Inferior parietal cortex (tissue), 1 donor: ENCODE data around the gene ACOT8.
A peak's percentile ranks its signal among the peaks of the same experiment; 100 is the strongest.
"Not testable (repeated sequence)": the region's sequence is repeated elsewhere in the genome, so short reads cannot be mapped to it uniquely, and the experiment has no call there.

Source experiments
- DNase-seq: peaks from one replicate; pipeline ENCODE4 v3.0.0-alpha.2; 2016; ENCODE audit errors: extremely low spot score

The ACOT8 gene

GRCh38 chr20:45827030-45827652, 30.1 kb downstream of the ACOT8 start, which contains the start of gene TNNC2:
Gene TNNC2 (minus strand): TSS chr20:45827312. CDS start chr20:45827248, 64 bp downstream.
- DNase-seq, result no peak

- DNase-seq, result no peak
Measured at GRCh38 chr20:45826381-45827019, 30.7 kb downstream of the ACOT8 start.

- no peak for DNase-seq
Measured at GRCh38 chr20:45823949-45824835, 33.0 kb downstream of the ACOT8 start.

DNA sequence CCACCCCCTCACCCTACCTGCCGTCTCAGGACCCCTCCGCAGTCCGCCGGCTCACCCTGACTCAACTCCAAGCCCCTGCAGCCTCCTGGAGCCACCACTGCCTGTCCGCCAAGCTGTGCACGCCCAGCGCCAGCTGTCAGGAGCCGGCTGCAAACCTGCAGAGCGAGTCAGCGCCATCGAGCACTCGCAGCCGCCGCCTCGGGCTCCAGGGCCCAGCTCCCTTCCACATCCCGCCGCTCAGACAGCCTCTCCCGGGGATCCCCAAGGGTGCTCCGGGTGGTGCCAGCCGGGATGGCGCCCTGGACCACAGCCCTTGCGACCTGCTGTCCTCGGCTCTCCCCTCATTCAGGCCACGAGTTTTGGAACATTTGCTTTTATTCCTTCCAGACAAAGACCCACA, 34.3 kb downstream of the ACOT8 start:
- DNase-seq, result no peak

GRCh38 chr20:45821947-45822346, 35.2 kb downstream of the ACOT8 start:
- DNase-seq, result no peak

DNA sequence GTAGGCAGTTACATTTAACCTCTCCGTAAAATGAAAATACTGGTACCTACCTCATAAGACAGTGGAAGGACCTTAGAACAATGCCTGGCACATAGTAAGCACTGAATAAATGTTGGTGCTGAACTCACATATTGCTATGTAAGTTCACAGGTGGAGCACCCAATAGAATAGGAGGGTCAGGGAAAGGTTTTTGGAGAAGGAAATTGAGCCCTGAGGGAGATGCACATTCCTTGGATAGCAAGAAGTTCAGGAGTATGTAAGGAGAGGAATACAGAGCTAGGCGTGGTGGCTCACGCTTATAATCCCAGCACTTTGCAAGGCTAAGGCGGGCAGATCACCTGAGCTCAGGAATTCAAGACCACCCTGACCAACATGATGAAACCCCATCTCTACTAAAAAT, 37.7 kb downstream of the ACOT8 start:
- no peak for DNase-seq

- no peak for DNase-seq
Measured at GRCh38 chr20:45818239-45818638, 39.0 kb downstream of the ACOT8 start.

GRCh38 chr20:45817376-45818194, 39.6 kb downstream of the ACOT8 start:
- no peak for DNase-seq

DNA sequence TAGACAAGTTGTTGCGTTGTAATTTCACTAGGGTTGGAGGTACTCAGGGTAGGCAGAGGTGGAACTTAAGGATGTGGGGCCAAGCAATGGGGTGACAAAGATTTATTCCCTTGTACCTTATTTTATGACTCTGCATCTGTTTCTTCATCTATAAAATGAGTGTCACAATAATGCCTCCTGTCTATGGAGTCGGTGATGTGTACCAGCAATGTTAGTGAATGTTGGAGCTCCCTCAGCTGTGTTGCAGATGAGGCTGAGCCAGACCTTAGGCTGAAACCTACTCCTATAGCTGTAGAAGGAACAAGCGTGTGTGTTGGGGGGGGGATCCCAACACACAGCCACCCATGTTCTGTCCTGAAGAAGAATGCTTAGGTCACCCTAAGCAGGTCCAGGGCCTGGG, 40.2 kb downstream of the ACOT8 start:
- no peak for DNase-seq

- DNase-seq, result no peak
Measured at GRCh38 chr20:45814314-45814713, 42.9 kb downstream of the ACOT8 start.

DNA sequence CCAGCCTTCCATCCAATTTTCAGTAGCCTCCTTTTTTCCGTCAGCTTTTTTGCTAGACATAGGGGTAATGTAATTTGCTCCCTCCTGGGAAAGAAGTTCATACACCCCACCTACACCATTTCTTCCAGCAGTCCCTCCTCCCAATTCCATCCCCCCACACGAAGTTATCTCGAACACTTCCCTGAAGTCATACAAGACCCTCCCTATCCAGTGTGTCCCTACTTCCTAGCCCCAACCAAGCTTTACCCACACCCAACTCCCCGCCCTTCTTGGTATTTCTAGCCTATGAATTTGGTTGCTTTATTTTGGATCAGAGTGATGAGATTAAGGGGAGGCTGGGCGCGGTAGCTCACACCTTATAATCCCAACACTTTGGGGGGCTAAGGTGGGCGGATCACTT, 43.7 kb downstream of the ACOT8 start:
- no peak for DNase-seq

- no peak for DNase-seq
Measured at GRCh38 chr20:45813006-45813340, 44.2 kb downstream of the ACOT8 start.

- peak; percentile 100 for DNase-seq
Measured at GRCh38 chr20:45812157-45813005, 44.8 kb downstream of the ACOT8 start, which contains the start of gene UBE2C. Gene UBE2C (plus strand): TSS chr20:45812644. CDS start chr20:45812696, 52 bp downstream.

GRCh38 chr20:45810191-45810970, 46.8 kb downstream of the ACOT8 start:
- DNase-seq, result no peak

GRCh38 chr20:45801851-45802250, 55.3 kb downstream of the ACOT8 start:
- DNase-seq, result no peak

DNA sequence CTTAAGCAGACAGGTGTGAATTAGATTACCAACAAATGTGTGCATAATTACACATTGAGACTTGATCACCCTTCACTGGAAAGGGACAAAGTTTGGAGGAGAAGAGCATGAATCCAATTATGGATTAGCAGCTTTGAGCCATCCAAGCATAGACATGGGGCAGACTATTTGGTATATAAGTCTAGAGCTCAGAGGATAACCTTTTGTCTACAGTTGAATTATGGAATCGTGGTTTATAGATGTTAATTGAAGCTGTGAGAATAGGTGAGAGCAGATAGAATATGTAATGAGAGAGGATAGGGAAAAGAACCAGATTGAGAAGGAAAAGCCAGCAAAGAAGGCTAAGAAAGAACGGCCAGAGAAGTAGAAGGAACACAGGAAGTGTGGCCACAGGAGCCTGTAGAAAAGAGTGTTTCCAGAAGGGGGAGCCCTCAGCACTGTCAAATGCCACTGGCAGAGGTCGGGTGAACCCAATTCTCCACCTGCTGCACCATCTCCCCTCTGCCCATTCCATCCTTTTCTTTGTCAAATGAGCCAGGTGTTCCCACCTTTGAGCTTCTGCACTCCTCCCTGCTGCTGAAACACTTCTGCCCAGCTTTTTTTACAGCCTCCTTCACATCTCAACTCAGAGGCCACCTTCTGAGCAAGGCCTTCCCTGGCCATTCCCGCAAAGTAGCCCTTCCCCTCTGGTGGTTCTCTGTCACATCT, 58.1 kb downstream of the ACOT8 start:
- DNase-seq, result peak; percentile 56

GRCh38 chr20:45797955-45798354, 59.2 kb downstream of the ACOT8 start:
- DNase-seq, result not testable (repeated sequence)

- DNase-seq, result not testable (repeated sequence)
Measured at GRCh38 chr20:45797510-45797909, 59.7 kb downstream of the ACOT8 start.

- no peak for DNase-seq
Measured at GRCh38 chr20:45796337-45797065, 60.7 kb downstream of the ACOT8 start.
